Neutrophil (primary cell): ENCODE measurements around the gene CBLIF.
A peak's percentile ranks its signal among the peaks of the same experiment; 100 is the strongest.

ENCODE experiments used
- H3K27ac ChIP-seq: fragments of 200-600 bp; sonication (generic); 2 replicates; pipeline ENCODE4 v1.5.1; 2016; ENCODE audit warnings: mild to moderate bottlenecking, moderate library complexity
- H3K27me3 ChIP-seq: fragments of 200-600 bp; sonication (generic); 2 replicates; pipeline ENCODE4 v1.6.0; 2016; ENCODE audit warnings: mild to moderate bottlenecking
- H3K36me3 ChIP-seq: fragments of 200-600 bp; sonication (generic); 2 replicates; pipeline ENCODE4 v1.5.1; 2017
- H3K4me1 ChIP-seq, 2 experiments: fragments of 200-600 bp in 1 of 2; sonication (generic) in 1 of 2; 1 replicate in 1 of 2; 2 replicates in 1 of 2; pipeline versions ENCODE4 v1.5.1 to v1.6.1; 2013 to 2016; ENCODE audit warnings: low read depth in 1 of 2, low read length in 1 of 2, mild to moderate bottlenecking in 1 of 2, moderate library complexity in 1 of 2; ENCODE audit not compliant: control insufficient read depth in 1 of 2, insufficient read depth in 1 of 2
- H3K4me3 ChIP-seq, 2 experiments: fragments of 200-600 bp in 1 of 2; sonication (generic) in 1 of 2; 1 replicate in 1 of 2; 2 replicates in 1 of 2; pipeline ENCODE4 v1.5.1; 2013 to 2016; ENCODE audit warnings: low read depth in 1 of 2, low read length in 1 of 2, mild to moderate bottlenecking in 1 of 2, moderate library complexity in 1 of 2
- H3K9me3 ChIP-seq: fragments of 200-600 bp; sonication (generic); 2 replicates; pipeline ENCODE4 v1.5.1; 2016
- TF ChIP-seq, protein P1 (sequence below): fragments of 200-600 bp; sonication (generic); IDR thresholded peaks from 2 replicates; pipeline ENCODE4 v1.5.1; 2016; ENCODE audit warnings: antibody characterized with exemption

The CBLIF gene

GRCh38 chr11:59867946-59868345 is 22.6 kb upstream of the CBLIF start:
- H3K36me3 ChIP-seq: no peaks in the 10 kb centered on the region
- no peaks in the 10 kb centered on the region for H3K27me3 ChIP-seq
- no peak overlapping the region for H3K4me3 ChIP-seq
- peaks cover 44 to 48% of the 10 kb centered on the region in 2 experiments for H3K4me1 ChIP-seq
- no peaks in the 10 kb centered on the region for H3K9me3 ChIP-seq
- no peak overlapping the region for H3K27ac ChIP-seq
- TF ChIP-seq, protein P1, sequence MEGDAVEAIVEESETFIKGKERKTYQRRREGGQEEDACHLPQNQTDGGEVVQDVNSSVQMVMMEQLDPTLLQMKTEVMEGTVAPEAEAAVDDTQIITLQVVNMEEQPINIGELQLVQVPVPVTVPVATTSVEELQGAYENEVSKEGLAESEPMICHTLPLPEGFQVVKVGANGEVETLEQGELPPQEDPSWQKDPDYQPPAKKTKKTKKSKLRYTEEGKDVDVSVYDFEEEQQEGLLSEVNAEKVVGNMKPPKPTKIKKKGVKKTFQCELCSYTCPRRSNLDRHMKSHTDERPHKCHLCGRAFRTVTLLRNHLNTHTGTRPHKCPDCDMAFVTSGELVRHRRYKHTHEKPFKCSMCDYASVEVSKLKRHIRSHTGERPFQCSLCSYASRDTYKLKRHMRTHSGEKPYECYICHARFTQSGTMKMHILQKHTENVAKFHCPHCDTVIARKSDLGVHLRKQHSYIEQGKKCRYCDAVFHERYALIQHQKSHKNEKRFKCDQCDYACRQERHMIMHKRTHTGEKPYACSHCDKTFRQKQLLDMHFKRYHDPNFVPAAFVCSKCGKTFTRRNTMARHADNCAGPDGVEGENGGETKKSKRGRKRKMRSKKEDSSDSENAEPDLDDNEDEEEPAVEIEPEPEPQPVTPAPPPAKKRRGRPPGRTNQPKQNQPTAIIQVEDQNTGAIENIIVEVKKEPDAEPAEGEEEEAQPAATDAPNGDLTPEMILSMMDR: no peak

GRCh38 chr11:59866836-59867235 is 21.5 kb upstream of the CBLIF start:
- no peaks in the 10 kb centered on the region for H3K9me3 ChIP-seq
- no peaks in the 10 kb centered on the region for H3K27me3 ChIP-seq
- H3K27ac ChIP-seq: peak overlapping the region; percentile 85
- H3K4me1 ChIP-seq: peaks cover 55 to 58% of the 10 kb centered on the region in 2 experiments
- no peaks in the 10 kb centered on the region for H3K36me3 ChIP-seq
- TF ChIP-seq, protein P1: no peak
- peak overlapping the region; percentile 35 to 50 for H3K4me3 ChIP-seq

- no peaks in the 10 kb centered on the region for H3K36me3 ChIP-seq
- H3K27me3 ChIP-seq: no peaks in the 10 kb centered on the region
- peak within 1 kb of the TSS; percentile 85 for H3K27ac ChIP-seq
- peaks cover 55 to 58% of the 10 kb centered on the region in 2 experiments for H3K4me1 ChIP-seq
- H3K9me3 ChIP-seq: no peaks in the 10 kb centered on the region
- peak within 1 kb of the TSS; percentile 35 to 50 for H3K4me3 ChIP-seq
- TF ChIP-seq, protein P1: peak; percentile 55
Observed at GRCh38 chr11:59866397-59866796, 21.1 kb upstream of the CBLIF start, which contains the start of gene TCN1. Gene TCN1 (minus strand): TSS chr11:59866487. CDS start chr11:59866470, 17 bp downstream.

DNA sequence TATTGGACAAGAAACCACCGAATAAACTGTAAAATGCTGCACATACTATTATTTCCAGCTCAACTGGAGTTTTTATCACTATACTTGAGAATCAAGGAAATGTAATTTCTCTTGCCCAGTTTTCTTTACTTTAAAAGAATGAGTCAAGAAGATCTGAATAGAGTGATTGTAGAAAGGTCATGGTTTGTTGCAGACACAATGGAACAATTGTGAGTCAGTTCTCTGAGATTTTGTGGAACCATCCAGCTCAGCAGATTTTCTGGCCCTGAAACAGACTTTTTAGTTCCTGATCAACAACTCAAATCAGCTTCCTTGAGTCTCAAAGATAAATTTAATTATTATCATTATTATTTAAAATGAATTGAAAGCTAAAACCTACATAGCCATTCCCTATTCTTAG is 19.7 kb upstream of the CBLIF start:
- H3K27me3 ChIP-seq: no peaks in the 10 kb centered on the region
- H3K4me1 ChIP-seq: peaks cover 56 to 58% of the 10 kb centered on the region in 2 experiments
- no peaks in the 10 kb centered on the region for H3K9me3 ChIP-seq
- H3K27ac ChIP-seq: peak overlapping the region; percentile 85
- H3K4me3 ChIP-seq: peak overlapping the region in 1 of 2 experiments; percentile 35
- H3K36me3 ChIP-seq: no peaks in the 10 kb centered on the region
- TF ChIP-seq, protein P1: no peak

DNA sequence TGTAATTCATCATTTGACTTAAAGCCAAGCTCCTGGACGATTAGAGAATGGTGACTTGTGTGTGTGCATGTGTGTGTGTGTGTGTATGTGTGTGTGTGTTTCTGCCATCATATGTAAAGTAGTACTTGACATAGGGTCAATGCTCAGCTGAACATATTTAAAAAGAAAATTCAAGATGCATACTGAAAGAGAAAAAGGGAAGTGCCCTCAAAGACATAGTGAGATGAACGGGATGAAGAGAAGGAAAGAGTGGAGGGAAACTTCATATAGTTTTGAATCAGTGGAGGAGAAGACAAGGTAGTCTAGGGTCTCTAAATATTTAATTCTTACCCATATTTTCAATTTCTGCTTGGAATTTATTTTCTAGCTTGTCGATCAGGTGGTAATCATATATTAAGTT is 17.0 kb upstream of the CBLIF start:
- Histone ChIP-seq H3K4me3 (no peak overlapping the region), H3K36me3 (no peaks in the 10 kb centered on the region), H3K27me3 (no peaks in the 10 kb centered on the region), H3K4me1 (peaks cover 64% of the 10 kb centered on the region in 2 experiments), H3K27ac (peak overlapping the region; percentile 34), H3K9me3 (no peaks in the 10 kb centered on the region)
- TF ChIP-seq, protein P1: no peak
